ENCODE data around the gene PLCB4. TPM values are rescaled to one million over a fixed set of nuclear protein-coding genes. Genes with fewer than 3 reads are reported as not detected.

Gene PLCB4
- polyA plus RNA-seq, 1 experiment = 18.6 TPM

DNA sequence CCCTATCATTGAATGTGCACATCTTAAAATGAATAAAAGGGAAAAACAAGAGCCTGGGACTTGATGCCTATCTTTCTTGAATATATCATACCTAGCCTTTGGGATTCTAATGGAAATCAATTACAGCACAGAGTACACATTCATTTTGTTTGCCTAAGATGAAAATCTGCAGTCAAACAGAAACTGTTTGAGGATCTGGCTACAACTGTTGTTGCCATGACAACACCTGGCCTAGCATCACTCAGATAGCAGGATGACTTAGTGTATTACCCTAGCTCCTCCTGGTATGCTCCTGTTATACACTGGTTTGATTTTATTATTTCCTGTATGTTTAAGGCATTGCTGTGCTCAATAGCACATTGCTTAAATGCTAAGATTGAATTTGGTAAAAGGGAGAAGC is 374.0 kb downstream of the PLCB4 start:
- CTCF ChIA-PET = no interaction called here
- POLR2A ChIA-PET = no interaction called here

DNA sequence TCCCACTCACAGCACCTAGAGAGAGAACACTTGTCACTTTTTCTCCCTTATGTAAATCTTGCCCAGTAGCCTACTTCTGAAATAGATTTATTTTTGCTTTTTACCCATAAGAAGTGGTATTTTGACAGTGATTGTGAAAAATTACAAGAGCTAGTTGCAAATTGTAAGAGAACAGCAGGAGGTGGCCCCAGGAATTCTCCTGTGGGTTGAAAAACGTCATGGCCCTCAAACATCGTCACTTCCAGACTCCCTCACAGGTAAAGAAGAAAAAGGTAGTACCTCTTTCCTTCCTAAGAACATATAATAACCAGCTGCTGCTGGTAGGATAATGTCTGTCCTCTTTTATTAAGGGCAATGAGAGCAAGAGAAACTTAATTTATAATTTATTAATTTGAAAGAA is 376.0 kb downstream of the PLCB4 start:
- POLR2A ChIA-PET = no interaction called here
- no peaks in the 10 kb centered on the region for H3K27me3 ChIP-seq (ENCODE audit: control insufficient read depth, insufficient read depth, low read length)
- DNase-seq (ENCODE audit: low read depth, low spot score) = no peak
- CTCF ChIA-PET = interaction anchor here (1.7 kb wide), 1 partner anchor 37 kb away, joined by 6 read pairs; no protein-coding TSS in a partner anchor
- H3K27ac ChIP-seq (ENCODE audit: low read depth, low read length) = no peak overlapping the region
- TF ChIP-seq, protein P1, sequence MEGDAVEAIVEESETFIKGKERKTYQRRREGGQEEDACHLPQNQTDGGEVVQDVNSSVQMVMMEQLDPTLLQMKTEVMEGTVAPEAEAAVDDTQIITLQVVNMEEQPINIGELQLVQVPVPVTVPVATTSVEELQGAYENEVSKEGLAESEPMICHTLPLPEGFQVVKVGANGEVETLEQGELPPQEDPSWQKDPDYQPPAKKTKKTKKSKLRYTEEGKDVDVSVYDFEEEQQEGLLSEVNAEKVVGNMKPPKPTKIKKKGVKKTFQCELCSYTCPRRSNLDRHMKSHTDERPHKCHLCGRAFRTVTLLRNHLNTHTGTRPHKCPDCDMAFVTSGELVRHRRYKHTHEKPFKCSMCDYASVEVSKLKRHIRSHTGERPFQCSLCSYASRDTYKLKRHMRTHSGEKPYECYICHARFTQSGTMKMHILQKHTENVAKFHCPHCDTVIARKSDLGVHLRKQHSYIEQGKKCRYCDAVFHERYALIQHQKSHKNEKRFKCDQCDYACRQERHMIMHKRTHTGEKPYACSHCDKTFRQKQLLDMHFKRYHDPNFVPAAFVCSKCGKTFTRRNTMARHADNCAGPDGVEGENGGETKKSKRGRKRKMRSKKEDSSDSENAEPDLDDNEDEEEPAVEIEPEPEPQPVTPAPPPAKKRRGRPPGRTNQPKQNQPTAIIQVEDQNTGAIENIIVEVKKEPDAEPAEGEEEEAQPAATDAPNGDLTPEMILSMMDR (IDR thresholded peaks at IDR 0.05; ENCODE audit: low read depth, low read length) = no peak
- H3K9me3 ChIP-seq (ENCODE audit: control insufficient read depth, insufficient read depth, low read length) = no peaks in the 10 kb centered on the region
- H3K4me3 ChIP-seq (ENCODE audit: low read depth, low read length) = no peak overlapping the region

More for the DNA sequence above, 374.0 kb downstream of the PLCB4 start:
- DNase-seq (ENCODE audit: low read depth, low spot score) = no peak
- H3K27me3 ChIP-seq (ENCODE audit: control insufficient read depth, insufficient read depth, low read length) = no peaks in the 10 kb centered on the region
- no peak overlapping the region for H3K27ac ChIP-seq (ENCODE audit: low read depth, low read length)
- H3K4me3 ChIP-seq (ENCODE audit: low read depth, low read length) = no peak overlapping the region
- no peaks in the 10 kb centered on the region for H3K9me3 ChIP-seq (ENCODE audit: control insufficient read depth, insufficient read depth, low read length)
- TF ChIP-seq, protein P1 (IDR thresholded peaks at IDR 0.05; ENCODE audit: low read depth, low read length) = no peak

DNA sequence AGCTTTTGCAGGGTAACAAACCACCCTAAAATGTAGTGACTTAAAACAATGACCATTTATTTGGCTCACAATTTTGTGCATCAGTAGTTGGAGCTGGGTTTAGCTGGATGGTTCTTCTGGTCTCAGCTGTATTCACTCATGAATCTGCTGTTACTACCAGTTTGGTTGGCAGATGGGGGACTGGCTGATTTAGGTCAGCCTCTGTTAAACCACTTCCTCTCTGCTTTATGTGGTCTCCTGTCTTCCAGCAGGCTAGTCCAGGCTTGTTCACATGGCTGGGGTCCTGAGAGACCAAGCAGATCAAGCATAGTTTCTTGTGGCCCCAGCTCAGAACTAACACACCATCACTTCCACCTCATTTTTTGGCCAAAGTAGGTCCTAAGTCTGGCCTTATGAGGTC is 378.3 kb downstream of the PLCB4 start:
- Histone ChIP-seq H3K27ac (ENCODE audit: low read depth, low read length) (no peak overlapping the region), H3K27me3 (ENCODE audit: control insufficient read depth, insufficient read depth, low read length) (no peaks in the 10 kb centered on the region), H3K4me3 (ENCODE audit: low read depth, low read length) (no peak overlapping the region), H3K9me3 (ENCODE audit: control insufficient read depth, insufficient read depth, low read length) (no peaks in the 10 kb centered on the region)
- TF ChIP-seq, protein P1 (IDR thresholded peaks at IDR 0.05; ENCODE audit: low read depth, low read length) = no peak
- POLR2A ChIA-PET = no interaction called here
- DNase-seq (ENCODE audit: low read depth, low spot score) = no peak
- CTCF ChIA-PET = interaction anchor here (0.5 to 1.4 kb wide), 4 partner anchors 10 to 243 kb away, joined by 3 to 5 read pairs (median 3); no protein-coding TSS in a partner anchor

DNA sequence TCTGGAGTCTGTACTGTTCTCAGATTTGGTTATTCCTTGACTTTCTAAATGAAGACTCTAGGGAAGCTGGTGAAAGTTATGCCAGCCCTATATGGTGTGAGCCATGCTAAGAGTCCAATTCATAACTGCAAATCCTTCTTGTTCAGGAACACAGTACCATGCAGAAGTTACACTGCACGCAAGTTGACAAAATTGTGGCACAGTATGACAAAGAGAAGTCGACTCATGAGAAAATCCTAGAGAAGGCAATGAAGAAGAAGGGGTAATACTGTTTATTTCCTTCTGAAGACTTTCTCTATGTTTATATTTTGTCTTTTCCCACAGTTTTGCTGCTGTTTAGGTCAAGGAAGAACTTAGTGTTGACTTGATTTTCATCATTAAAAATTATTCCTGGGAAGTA is 384.3 kb downstream of the PLCB4 start:
- Histone ChIP-seq H3K4me3 (ENCODE audit: low read depth, low read length) (no peak overlapping the region), H3K9me3 (ENCODE audit: control insufficient read depth, insufficient read depth, low read length) (no peaks in the 10 kb centered on the region), H3K27me3 (ENCODE audit: control insufficient read depth, insufficient read depth, low read length) (no peaks in the 10 kb centered on the region), H3K27ac (ENCODE audit: low read depth, low read length) (no peak overlapping the region)
- POLR2A ChIA-PET = no interaction called here
- no peak for DNase-seq (ENCODE audit: low read depth, low spot score)
- TF ChIP-seq, protein P1 (IDR thresholded peaks at IDR 0.05; ENCODE audit: low read depth, low read length) = no peak
- CTCF ChIA-PET = interaction anchor here (2.4 kb wide), 1 partner anchor 45 kb away, joined by 7 read pairs; no protein-coding TSS in a partner anchor

DNA sequence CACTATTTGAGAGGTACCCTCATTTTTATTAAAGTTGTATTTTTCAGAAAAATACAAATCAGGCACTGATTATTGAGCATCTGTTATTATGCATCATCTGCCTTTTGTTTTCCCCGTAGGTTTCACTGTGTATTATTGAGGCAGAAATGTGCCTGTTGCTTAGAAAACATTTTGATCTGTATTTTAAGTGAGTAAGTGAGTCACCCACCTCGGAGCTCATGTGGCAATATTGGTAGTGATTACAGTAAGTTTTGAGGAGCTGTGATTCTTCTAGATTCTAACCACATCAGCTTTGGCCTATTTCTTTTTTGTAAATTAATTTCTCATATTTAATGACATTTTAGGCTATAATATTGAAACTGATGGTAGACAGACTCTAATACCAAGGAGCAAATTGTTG is 385.9 kb downstream of the PLCB4 start:
- ChIA-PET CTCF (interaction anchor here (0.8 kb wide), 1 partner anchor 622 kb away, joined by 3 read pairs; no protein-coding TSS in a partner anchor), POLR2A (no interaction called here)
- no peak overlapping the region for H3K27ac ChIP-seq (ENCODE audit: low read depth, low read length)
- TF ChIP-seq, protein P1 (IDR thresholded peaks at IDR 0.05; ENCODE audit: low read depth, low read length) = no peak
- H3K4me3 ChIP-seq (ENCODE audit: low read depth, low read length) = no peak overlapping the region
- H3K9me3 ChIP-seq (ENCODE audit: control insufficient read depth, insufficient read depth, low read length) = no peaks in the 10 kb centered on the region
- DNase-seq (ENCODE audit: low read depth, low spot score) = no peak
- H3K27me3 ChIP-seq (ENCODE audit: control insufficient read depth, insufficient read depth, low read length) = no peaks in the 10 kb centered on the region

Measured in AG04450 (cell line).